Liver (tissue), 9 donors: Measurements from ENCODE around the gene ST7L. TPM values are rescaled to one million over a fixed set of nuclear protein-coding genes. Genes with fewer than 3 reads are reported as not detected.

Experiments
- DNase-seq: peaks from one replicate; pipeline ENCODE4 v3.0.0-alpha.2; 2017; ENCODE audit warnings: low spot score
- H3K27ac ChIP-seq, 2 donors: one replicate each; pipeline ENCODE4 v1.7.0; 2013; ENCODE audit warnings: inconsistent platforms in 2 of 2, low read length in 2 of 2, control low read depth in 1 of 2, low read depth in 1 of 2, mild to moderate bottlenecking in 1 of 2
- H3K27me3 ChIP-seq, 4 donors: one replicate each; pipeline versions ENCODE4 v1.6.1 to v1.7.0; 2013; ENCODE audit warnings: low read length in 3 of 4, inconsistent platforms in 1 of 4, mild to moderate bottlenecking in 1 of 4, moderate library complexity in 1 of 4; ENCODE audit not compliant: control insufficient read depth in 4 of 4, insufficient read depth in 4 of 4
- H3K36me3 ChIP-seq, 4 donors: one replicate each; pipeline versions ENCODE4 v1.6.1 to v1.7.0; 2013; ENCODE audit warnings: low read length in 3 of 4, mild to moderate bottlenecking in 3 of 4, low read depth in 1 of 4, moderate library complexity in 1 of 4; ENCODE audit not compliant: control insufficient read depth in 4 of 4, insufficient read depth in 3 of 4
- H3K4me1 ChIP-seq, 4 donors: one replicate each; pipeline versions ENCODE4 v1.6.1 to v1.7.0; 2013; ENCODE audit warnings: low read length in 3 of 4, mild to moderate bottlenecking in 3 of 4, moderate library complexity in 1 of 4; ENCODE audit not compliant: control insufficient read depth in 4 of 4, insufficient read depth in 4 of 4
- H3K4me3 ChIP-seq, 3 donors: one replicate each; pipeline versions ENCODE4 v1.6.1 to v1.7.0; 2013; ENCODE audit warnings: low read length in 3 of 3, control low read depth in 1 of 3, low read depth in 1 of 3, mild to moderate bottlenecking in 1 of 3
- H3K9ac ChIP-seq, 2 donors: one replicate each; pipeline ENCODE4 v1.7.0; 2013; ENCODE audit warnings: low read length in 2 of 2, mild to moderate bottlenecking in 2 of 2, moderate library complexity in 2 of 2, control low read depth in 1 of 2, low read depth in 1 of 2
- H3K9me3 ChIP-seq, 4 donors: one replicate each; pipeline versions ENCODE4 v1.6.1 to v1.7.0; 2013; ENCODE audit warnings: low read length in 3 of 4; ENCODE audit not compliant: control insufficient read depth in 4 of 4
- CTCF ChIP-seq: fragments of 150-350 bp; IDR thresholded peaks from 2 replicates; pipeline ENCODE4 v1.5.1; 2017; ENCODE audit warnings: improper control_type of control experiment, low read depth, low read length; ENCODE audit not compliant: missing input control
- EGR1 ChIP-seq, 2 donors: IDR thresholded peaks; 2 replicates each; pipeline ENCODE4 v1.6.1; 2016 to 2018; ENCODE audit warnings: antibody characterized with exemption in 2 of 2, low read depth in 2 of 2
- FOXA1 ChIP-seq: IDR thresholded peaks from 2 replicates; pipeline ENCODE4 v1.6.1; 2016; ENCODE audit warnings: antibody characterized with exemption
- FOXA2 ChIP-seq: IDR thresholded peaks from 2 replicates; pipeline ENCODE4 v1.6.1; 2016; ENCODE audit warnings: antibody characterized with exemption
- GABPA ChIP-seq, 2 donors: IDR thresholded peaks in 1 of 2; conservative IDR thresholded peaks in 1 of 2; 2 replicates each; pipeline ENCODE4 v1.6.1; 2016; ENCODE audit warnings: antibody characterized with exemption in 2 of 2, mild to moderate bottlenecking in 1 of 2, moderate library complexity in 1 of 2
- HNF4A ChIP-seq, 2 donors: conservative IDR thresholded peaks; 2 replicates each; pipeline ENCODE4 v1.6.1; 2016; ENCODE audit warnings: antibody characterized with exemption in 2 of 2, mild to moderate bottlenecking in 2 of 2
- HNF4G ChIP-seq: IDR thresholded peaks from 2 replicates; pipeline ENCODE4 v1.6.1; 2016; ENCODE audit warnings: antibody characterized with exemption
- JUND ChIP-seq, 2 donors: IDR thresholded peaks; 2 replicates each; pipeline ENCODE4 v1.6.1; 2016; ENCODE audit warnings: antibody characterized with exemption in 2 of 2
- NR2F2 ChIP-seq: IDR thresholded peaks from 2 replicates; pipeline ENCODE4 v1.6.1; 2016; ENCODE audit warnings: antibody characterized with exemption
- RAD21 ChIP-seq, 2 donors: IDR thresholded peaks; 2 replicates each; pipeline ENCODE4 v1.6.1; 2016; ENCODE audit warnings: antibody characterized with exemption in 2 of 2, mild to moderate bottlenecking in 2 of 2
- RXRA ChIP-seq, 2 donors: IDR thresholded peaks; 2 replicates each; pipeline ENCODE4 v1.6.1; 2017 to 2018; ENCODE audit warnings: antibody characterized with exemption in 2 of 2, mild to moderate bottlenecking in 1 of 2
- TAF1 ChIP-seq: conservative IDR thresholded peaks from 2 replicates; pipeline ENCODE4 v1.6.1; 2016; ENCODE audit warnings: antibody characterized with exemption, mild to moderate bottlenecking
- YY1 ChIP-seq: IDR thresholded peaks from 2 replicates; pipeline ENCODE4 v1.6.1; 2016; ENCODE audit warnings: antibody characterized with exemption, mild to moderate bottlenecking
- ZBTB33 ChIP-seq: IDR thresholded peaks from 2 replicates; pipeline ENCODE4 v1.6.1; 2016; ENCODE audit warnings: antibody characterized with exemption
- WGBS: extraction: QIAGEN DNeasy Blood & Tissue Kit; methylation state at CpG from one replicate; pipeline ENCODE4 v1.1.7; 2013; 5-methylcytosine and 5-hydroxymethylcytosine counted together
- polyA plus RNA-seq, 2 donors: library from polyadenylated mRNA; stranded (reverse) in 1 of 2; unstranded in 1 of 2; fragments of 200-250 nt in 1 of 2; fragments of >200 nt in 1 of 2; fragmentation: Nextera tagmentation in 1 of 2; extraction: Ambion mirVana in 1 of 2; gene quantifications; one replicate each; pipeline versions ENCODE4 v1.2.1 to v1.2.3, GENCODE V29; 2013 to 2015
- total RNA-seq, 2 donors: library from RNA; depleted of rRNA; stranded (reverse); fragments of >200 nt; gene quantifications; one replicate each; pipeline ENCODE4 v1.2.3, GENCODE V29; 2014
- TF ChIP-seq, protein P1 (sequence below): IDR thresholded peaks from 2 replicates; pipeline ENCODE4 v1.6.1; 2016; ENCODE audit warnings: antibody characterized with exemption
- TF ChIP-seq, protein P2 (sequence below): IDR thresholded peaks from 2 replicates; pipeline ENCODE4 v1.6.1; 2016; ENCODE audit warnings: antibody characterized with exemption
- donor health status: healthy.
- donor health status: healthy.
- donor health status: healthy.
- donor health status: healthy.
- donor health status: healthy.

The ST7L gene
- total and polyA plus RNA-seq, 4 donors = 4.9 to 13.6 (median 9.5) TPM

DNA sequence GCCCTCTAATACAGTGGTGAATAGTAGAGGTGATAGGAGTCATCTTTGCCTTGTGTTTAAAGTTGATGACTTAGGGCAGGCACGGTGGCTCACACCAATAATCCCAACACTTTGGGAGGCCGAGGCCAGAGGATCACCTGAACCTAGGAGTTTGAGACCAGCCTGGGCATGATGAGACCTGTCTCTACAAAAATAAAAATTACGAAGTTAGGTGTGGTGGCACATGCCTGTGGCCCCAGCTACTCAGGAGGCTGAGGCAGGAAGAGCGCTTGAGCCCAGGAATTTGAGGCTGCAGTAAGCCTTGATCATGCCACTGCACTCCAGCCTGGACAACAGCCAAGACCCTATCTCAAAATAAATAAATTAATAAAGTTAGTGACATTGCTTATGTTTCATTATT lies 27.3 kb upstream of the ST7L start:
- peaks cover 6 to 26% (median 23%) of the 10 kb centered on the region in 4 donors for H3K36me3 ChIP-seq
- no peaks in the 10 kb centered on the region for H3K4me1 ChIP-seq

GRCh38 chr1:112643080-112643479 lies 24.1 kb upstream of the ST7L start:
- H3K27ac ChIP-seq = no peak overlapping the region
- no peaks in the 10 kb centered on the region for H3K27me3 ChIP-seq
- no peak overlapping the region for H3K9ac ChIP-seq
- H3K36me3 ChIP-seq = peaks cover 2 to 8% (median 3%) of the 10 kb centered on the region in 4 donors
- DNase-seq = no peak
- 95% methylated on average over 2 of the region's 2 CpGs for WGBS
- H3K9me3 ChIP-seq = no peaks in the 10 kb centered on the region
- H3K4me1 ChIP-seq = peaks cover 0 to 2% (median 0%) of the 10 kb centered on the region in 4 donors
- H3K4me3 ChIP-seq = no peak overlapping the region
- TF ChIP-seq HNF4A (conservative IDR thresholded peaks at IDR 0.05) (no peak), RAD21 (IDR thresholded peaks at IDR 0.05) (no peak), FOXA2 (no peak), HNF4G (no peak), NR2F2 (no peak), ZBTB33 (no peak), GABPA (IDR thresholded peaks at IDR 0.05 in 1 of 2, conservative IDR thresholded peaks at IDR 0.05 in 1 of 2) (no peak), FOXA1 (no peak), YY1 (no peak), JUND (IDR thresholded peaks at IDR 0.05) (no peak), CTCF (no peak), TAF1 (no peak)
- TF ChIP-seq, protein P1, sequence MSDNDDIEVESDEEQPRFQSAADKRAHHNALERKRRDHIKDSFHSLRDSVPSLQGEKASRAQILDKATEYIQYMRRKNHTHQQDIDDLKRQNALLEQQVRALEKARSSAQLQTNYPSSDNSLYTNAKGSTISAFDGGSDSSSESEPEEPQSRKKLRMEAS = no peak
- TF ChIP-seq, protein P2, sequence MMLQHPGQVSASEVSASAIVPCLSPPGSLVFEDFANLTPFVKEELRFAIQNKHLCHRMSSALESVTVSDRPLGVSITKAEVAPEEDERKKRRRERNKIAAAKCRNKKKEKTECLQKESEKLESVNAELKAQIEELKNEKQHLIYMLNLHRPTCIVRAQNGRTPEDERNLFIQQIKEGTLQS = no peak

More for the DNA sequence above, 27.3 kb upstream of the ST7L start:
- TF ChIP-seq, protein P1 = no peak
- TF ChIP-seq NR2F2 (no peak), JUND (IDR thresholded peaks at IDR 0.05) (no peak), FOXA2 (no peak), HNF4G (no peak), GABPA (IDR thresholded peaks at IDR 0.05 in 1 of 2, conservative IDR thresholded peaks at IDR 0.05 in 1 of 2) (no peak), EGR1 (IDR thresholded peaks at IDR 0.05; ENCODE audit: low read depth in 2 of 2) (no peak), TAF1 (no peak), FOXA1 (no peak), ZBTB33 (no peak), RXRA (IDR thresholded peaks at IDR 0.05) (no peak), RAD21 (IDR thresholded peaks at IDR 0.05) (no peak), CTCF (no peak)
- Histone ChIP-seq H3K27ac (no peak overlapping the region), H3K9ac (no peak overlapping the region), H3K4me3 (no peak overlapping the region), H3K9me3 (no peaks in the 10 kb centered on the region), H3K27me3 (no peaks in the 10 kb centered on the region)
- 97% methylated on average over 4 of the region's 4 CpGs for WGBS
- DNase-seq = no peak
